ENCODE results near the gene PLD1.

GRCh38 chr3:171620825-171621434 is 189.4 kb downstream of the PLD1 start:
- TF ChIP-seq CTCF (conservative IDR thresholded peaks at IDR 0.05; ENCODE audit: low read length) (no peak), EZH2phosphoT487 (IDR thresholded peaks at IDR 0.05; ENCODE audit: borderline replicate concordance) (no peak)
